ENCODE results near the gene RAB13. TPM values are rescaled to one million over a fixed set of nuclear protein-coding genes. Genes with fewer than 3 reads are reported as not detected.

RAB13 gene
- total and polyA plus RNA-seq, 2 of the 13 experiments (the other 11 are each of a cell fraction or from before 2014, with no cell fraction given): 15.9 to 24.7 TPM

DNA sequence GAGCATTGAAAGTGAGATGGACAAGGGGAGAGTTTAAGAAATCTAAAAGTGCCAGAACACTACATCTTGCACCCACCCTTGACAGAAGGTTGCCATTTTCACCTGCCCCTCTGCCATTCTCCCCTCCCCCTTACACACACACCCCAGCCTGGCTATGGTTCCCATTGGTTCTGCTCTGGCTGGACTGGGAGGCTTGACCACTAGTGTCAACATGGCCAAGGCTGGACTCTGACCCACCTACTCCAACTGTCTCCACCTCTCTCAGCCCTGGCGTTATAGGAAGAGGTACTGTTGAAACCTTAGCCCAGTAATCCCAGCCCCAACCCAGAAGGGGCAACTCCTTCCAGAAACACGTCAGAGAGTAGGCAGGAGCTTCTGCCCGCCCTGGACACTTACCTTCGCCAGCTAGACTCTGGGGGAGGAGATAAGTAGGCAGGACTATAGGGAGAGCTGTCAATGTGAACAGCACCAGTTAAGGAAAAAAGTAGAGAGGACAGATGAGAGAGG, 32.2 kb downstream of the RAB13 start (continued):
- TF ChIP-seq, protein P1, sequence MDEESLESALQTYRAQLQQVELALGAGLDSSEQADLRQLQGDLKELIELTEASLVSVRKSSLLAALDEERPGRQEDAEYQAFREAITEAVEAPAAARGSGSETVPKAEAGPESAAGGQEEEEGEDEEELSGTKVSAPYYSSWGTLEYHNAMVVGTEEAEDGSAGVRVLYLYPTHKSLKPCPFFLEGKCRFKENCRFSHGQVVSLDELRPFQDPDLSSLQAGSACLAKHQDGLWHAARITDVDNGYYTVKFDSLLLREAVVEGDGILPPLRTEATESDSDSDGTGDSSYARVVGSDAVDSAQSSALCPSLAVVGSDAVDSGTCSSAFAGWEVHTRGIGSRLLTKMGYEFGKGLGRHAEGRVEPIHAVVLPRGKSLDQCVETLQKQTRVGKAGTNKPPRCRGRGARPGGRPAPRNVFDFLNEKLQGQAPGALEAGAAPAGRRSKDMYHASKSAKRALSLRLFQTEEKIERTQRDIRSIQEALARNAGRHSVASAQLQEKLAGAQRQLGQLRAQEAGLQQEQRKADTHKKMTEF (CRISPR knock-in tag; IDR thresholded peaks at IDR 0.05): peak; percentile 52
- TF ChIP-seq TBP (CRISPR knock-in tag; IDR thresholded peaks at IDR 0.05) (no peak), ZNF816 (CRISPR knock-in tag; IDR thresholded peaks at IDR 0.05; ENCODE audit: borderline replicate concordance) (no peak), POLR2AphosphoS5 (IDR thresholded peaks at IDR 0.05; ENCODE audit: low read depth, low read length) (0 out of 2 replicates have a peak, but pooled peaks have one; percentile 18), ZNF264 (CRISPR knock-in tag; IDR thresholded peaks at IDR 0.05) (no peak), MIER2 (CRISPR knock-in tag; IDR thresholded peaks at IDR 0.05) (0 out of 2 replicates have a peak, but pooled peaks have one; percentile 48), FLYWCH1 (CRISPR knock-in tag; IDR thresholded peaks at IDR 0.05) (no peak), ZNF101 (CRISPR knock-in tag; IDR thresholded peaks at IDR 0.05; ENCODE audit: borderline replicate concordance, low read depth) (no peak), HDAC6 (IDR thresholded peaks at IDR 0.05; ENCODE audit: low read depth, low read length) (no peak), FOXO1 (CRISPR knock-in tag; IDR thresholded peaks at IDR 0.05) (peak; percentile 64)
- TF ChIP-seq, protein P2, sequence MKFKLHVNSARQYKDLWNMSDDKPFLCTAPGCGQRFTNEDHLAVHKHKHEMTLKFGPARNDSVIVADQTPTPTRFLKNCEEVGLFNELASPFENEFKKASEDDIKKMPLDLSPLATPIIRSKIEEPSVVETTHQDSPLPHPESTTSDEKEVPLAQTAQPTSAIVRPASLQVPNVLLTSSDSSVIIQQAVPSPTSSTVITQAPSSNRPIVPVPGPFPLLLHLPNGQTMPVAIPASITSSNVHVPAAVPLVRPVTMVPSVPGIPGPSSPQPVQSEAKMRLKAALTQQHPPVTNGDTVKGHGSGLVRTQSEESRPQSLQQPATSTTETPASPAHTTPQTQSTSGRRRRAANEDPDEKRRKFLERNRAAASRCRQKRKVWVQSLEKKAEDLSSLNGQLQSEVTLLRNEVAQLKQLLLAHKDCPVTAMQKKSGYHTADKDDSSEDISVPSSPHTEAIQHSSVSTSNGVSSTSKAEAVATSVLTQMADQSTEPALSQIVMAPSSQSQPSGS (CRISPR knock-in tag; IDR thresholded peaks at IDR 0.05): peak; percentile 49; the same call in 1 of the 2 replicates
- TF ChIP-seq, protein P3, sequence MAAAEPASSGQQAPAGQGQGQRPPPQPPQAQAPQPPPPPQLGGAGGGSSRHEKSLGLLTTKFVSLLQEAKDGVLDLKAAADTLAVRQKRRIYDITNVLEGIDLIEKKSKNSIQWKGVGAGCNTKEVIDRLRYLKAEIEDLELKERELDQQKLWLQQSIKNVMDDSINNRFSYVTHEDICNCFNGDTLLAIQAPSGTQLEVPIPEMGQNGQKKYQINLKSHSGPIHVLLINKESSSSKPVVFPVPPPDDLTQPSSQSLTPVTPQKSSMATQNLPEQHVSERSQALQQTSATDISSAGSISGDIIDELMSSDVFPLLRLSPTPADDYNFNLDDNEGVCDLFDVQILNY (CRISPR knock-in tag; conservative IDR thresholded peaks at IDR 0.05): no peak
- TF ChIP-seq, protein P4, sequence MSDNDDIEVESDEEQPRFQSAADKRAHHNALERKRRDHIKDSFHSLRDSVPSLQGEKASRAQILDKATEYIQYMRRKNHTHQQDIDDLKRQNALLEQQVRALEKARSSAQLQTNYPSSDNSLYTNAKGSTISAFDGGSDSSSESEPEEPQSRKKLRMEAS (IDR thresholded peaks at IDR 0.05): no peak
- TF ChIP-seq, protein P5, sequence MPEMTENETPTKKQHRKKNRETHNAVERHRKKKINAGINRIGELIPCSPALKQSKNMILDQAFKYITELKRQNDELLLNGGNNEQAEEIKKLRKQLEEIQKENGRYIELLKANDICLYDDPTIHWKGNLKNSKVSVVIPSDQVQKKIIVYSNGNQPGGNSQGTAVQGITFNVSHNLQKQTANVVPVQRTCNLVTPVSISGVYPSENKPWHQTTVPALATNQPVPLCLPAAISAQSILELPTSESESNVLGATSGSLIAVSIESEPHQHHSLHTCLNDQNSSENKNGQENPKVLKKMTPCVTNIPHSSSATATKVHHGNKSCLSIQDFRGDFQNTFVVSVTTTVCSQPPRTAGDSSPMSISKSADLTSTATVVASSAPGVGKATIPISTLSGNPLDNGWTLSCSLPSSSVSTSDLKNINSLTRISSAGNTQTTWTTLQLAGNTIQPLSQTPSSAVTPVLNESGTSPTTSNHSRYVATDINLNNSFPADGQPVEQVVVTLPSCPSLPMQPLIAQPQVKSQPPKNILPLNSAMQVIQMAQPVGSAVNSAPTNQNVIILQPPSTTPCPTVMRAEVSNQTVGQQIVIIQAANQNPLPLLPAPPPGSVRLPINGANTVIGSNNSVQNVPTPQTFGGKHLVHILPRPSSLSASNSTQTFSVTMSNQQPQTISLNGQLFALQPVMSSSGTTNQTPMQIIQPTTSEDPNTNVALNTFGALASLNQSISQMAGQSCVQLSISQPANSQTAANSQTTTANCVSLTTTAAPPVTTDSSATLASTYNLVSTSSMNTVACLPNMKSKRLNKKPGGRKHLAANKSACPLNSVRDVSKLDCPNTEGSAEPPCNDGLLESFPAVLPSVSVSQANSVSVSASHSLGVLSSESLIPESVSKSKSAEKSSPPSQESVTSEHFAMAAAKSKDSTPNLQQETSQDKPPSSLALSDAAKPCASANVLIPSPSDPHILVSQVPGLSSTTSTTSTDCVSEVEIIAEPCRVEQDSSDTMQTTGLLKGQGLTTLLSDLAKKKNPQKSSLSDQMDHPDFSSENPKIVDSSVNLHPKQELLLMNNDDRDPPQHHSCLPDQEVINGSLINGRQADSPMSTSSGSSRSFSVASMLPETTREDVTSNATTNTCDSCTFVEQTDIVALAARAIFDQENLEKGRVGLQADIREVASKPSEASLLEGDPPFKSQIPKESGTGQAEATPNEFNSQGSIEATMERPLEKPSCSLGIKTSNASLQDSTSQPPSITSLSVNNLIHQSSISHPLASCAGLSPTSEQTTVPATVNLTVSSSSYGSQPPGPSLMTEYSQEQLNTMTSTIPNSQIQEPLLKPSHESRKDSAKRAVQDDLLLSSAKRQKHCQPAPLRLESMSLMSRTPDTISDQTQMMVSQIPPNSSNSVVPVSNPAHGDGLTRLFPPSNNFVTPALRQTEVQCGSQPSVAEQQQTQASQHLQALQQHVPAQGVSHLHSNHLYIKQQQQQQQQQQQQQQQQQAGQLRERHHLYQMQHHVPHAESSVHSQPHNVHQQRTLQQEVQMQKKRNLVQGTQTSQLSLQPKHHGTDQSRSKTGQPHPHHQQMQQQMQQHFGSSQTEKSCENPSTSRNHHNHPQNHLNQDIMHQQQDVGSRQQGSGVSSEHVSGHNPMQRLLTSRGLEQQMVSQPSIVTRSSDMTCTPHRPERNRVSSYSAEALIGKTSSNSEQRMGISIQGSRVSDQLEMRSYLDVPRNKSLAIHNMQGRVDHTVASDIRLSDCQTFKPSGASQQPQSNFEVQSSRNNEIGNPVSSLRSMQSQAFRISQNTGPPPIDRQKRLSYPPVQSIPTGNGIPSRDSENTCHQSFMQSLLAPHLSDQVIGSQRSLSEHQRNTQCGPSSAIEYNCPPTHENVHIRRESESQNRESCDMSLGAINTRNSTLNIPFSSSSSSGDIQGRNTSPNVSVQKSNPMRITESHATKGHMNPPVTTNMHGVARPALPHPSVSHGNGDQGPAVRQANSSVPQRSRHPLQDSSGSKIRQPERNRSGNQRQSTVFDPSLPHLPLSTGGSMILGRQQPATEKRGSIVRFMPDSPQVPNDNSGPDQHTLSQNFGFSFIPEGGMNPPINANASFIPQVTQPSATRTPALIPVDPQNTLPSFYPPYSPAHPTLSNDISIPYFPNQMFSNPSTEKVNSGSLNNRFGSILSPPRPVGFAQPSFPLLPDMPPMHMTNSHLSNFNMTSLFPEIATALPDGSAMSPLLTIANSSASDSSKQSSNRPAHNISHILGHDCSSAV (CRISPR knock-in tag; IDR thresholded peaks at IDR 0.05; ENCODE audit: borderline replicate concordance): no peak
- TF ChIP-seq, protein P6, sequence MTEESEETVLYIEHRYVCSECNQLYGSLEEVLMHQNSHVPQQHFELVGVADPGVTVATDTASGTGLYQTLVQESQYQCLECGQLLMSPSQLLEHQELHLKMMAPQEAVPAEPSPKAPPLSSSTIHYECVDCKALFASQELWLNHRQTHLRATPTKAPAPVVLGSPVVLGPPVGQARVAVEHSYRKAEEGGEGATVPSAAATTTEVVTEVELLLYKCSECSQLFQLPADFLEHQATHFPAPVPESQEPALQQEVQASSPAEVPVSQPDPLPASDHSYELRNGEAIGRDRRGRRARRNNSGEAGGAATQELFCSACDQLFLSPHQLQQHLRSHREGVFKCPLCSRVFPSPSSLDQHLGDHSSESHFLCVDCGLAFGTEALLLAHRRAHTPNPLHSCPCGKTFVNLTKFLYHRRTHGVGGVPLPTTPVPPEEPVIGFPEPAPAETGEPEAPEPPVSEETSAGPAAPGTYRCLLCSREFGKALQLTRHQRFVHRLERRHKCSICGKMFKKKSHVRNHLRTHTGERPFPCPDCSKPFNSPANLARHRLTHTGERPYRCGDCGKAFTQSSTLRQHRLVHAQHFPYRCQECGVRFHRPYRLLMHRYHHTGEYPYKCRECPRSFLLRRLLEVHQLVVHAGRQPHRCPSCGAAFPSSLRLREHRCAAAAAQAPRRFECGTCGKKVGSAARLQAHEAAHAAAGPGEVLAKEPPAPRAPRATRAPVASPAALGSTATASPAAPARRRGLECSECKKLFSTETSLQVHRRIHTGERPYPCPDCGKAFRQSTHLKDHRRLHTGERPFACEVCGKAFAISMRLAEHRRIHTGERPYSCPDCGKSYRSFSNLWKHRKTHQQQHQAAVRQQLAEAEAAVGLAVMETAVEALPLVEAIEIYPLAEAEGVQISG (CRISPR knock-in tag; IDR thresholded peaks at IDR 0.05): peak; percentile 76
